Activated CD8-positive, alpha-beta memory T cell treated with anti-CD3 and anti-CD28 coated beads, Interleukin-2, amount 50 U/mL, for 4 hours (primary cell): ENCODE results near the gene DAD1.
"Not testable (repeated sequence)": the region's sequence is repeated elsewhere in the genome, so short reads cannot be mapped to it uniquely, and the experiment has no call there.

ENCODE experiments used
- DNase-seq: peaks from one replicate; pipeline ENCODE4 v3.0.0-alpha.2; 2020

Gene DAD1

DNA sequence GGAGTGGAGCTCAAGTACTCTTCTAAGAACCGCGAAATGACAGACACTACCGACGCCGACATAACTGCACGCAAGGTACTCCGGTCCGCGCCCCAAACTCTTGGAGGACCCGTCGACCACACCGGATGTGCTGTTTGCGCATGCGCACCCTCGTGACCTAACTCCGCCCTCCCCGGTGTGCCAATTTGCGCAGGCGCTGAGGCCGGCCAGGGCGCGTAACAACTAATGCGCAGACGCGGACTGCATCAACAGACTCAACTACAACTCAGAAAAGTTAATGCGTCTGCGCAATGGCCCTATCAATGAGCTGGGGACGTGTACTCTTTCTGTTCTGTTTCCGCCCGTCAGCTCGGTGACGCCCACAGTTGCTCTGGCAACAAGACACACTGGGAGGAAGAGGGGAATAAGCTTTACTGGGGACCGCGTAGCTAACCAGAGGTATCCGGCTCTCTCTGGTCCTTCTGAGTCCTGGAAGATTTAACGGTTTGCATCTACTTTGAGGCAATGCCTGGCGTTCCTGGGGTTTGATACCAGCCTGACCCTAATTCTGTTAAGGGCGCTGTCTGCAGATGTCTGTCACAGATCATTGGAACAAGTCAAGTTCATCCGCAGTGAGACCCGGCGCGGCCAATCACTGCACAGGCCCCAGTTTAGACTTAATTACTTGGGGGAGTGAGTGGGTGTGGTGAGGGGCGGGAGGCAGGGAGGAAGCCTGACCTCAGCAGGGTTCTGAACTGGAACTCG, at the start of gene DAD1:
DAD1 (minus strand) TSS at position 129 of the 744 bp plus-strand sequence; CDS start at position 62, 67 bp downstream.
- DNase-seq = peak; percentile 99

DNA sequence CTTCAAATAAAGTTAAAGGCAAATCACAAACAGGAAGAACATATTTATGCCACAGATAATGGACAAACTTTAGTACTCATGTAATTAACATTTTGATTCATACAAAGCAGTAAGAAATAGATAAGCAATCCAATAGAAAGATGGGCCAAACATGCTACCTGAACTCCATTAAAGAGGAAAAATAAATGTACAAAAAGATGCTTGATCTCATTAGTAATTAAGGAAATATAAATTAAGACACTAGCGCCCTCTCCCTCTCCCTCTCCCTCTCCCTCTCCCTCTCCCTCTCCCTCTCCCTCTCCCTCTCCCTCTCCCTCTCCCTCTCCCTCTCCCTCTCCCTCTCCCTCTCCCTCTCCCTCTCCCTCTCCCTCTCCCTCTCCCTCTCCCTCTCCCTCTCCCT, 47.0 kb upstream of the DAD1 start:
- DNase-seq = not testable (repeated sequence)

DNA sequence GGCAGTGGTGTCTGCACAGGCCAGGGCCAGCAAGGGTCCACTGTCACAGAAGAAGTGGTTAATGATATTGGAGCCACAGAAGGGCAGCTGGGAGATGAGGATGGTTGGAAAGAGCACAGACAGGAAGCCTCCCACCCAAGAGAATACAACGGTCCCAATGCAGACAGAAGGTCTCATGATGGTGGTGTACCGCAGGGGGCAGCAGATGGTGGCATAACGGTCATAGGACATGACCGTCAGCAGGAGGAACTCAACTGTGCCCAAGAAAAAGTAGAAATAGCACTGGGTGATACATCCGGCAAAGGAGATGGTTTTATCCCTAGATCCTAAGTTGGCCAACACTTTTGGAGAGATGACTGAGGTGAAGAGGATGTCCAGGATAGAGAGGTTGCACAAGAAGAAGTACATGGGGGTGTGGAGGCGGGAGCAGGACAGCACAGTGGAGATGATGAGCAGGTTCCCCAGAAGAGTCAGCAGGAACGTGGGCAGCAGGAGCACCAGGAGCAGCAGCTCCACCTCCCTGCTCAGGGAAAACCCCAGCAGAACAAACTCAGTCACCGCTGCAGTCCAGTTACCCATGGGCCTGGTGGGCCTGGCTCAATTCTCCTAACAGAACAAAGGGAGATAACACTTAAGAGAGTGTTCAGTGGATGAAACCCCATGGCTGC, 45.3 kb upstream of the DAD1 start:
- no peak for DNase-seq

DNA sequence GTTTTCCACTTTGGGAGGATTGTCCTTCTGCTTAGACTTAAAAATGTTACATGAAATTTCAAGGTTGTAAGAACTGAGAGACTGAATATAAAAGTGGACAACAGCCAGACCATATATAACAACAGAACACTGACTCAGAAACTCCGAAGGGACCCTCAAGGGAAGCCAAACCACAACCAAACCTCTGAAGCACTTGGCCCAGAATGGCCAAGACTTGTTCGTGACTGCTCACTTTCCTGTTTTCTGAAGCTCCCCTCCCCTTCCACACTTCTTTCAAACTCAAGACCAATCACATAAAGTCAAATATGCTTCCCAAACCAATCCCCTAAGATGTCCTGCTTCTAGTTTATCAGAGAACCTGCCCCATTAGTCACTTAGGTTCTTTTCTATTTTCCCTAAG, 41.5 kb upstream of the DAD1 start:
- DNase-seq = no peak

DNA sequence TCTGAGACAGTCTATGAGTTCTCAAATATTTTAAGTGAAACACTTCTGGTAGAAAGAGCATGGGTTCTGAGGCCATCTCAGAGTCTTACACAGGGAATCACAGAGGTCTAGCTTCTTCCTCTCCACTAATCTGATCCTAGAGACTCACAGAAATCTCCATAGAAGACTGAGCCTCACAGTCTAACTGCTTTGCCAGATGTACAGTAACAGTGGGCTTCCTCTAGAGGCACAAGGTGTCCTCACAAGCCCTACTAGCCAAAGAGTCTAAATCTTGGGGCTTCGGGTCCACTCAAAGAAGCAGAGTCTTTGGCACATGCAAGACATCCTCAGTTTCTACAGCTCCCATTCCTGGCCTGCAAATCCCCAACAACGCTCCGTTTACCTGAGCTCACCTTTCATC, 41.0 kb upstream of the DAD1 start:
- no peak for DNase-seq

DNA sequence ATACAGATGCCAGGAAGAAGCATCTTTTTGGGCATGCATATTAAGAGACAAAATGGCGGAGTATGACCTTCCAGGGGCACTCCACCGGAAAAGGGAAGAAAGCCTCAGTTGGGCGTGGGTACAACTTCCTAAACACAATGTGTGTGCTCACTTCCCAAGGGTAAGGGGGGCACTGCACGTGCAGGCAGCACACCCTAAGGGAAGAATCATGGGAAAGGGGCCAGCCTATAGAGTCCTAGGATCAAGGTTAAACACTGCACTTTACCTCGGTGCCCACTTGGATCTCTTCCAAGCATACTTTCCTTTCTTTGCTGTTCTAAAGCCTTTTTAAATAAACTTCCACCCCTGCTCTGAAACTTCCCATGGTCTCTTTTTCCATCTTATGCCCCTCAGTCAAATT, 40.3 kb upstream of the DAD1 start:
- DNase-seq = no peak

DNA sequence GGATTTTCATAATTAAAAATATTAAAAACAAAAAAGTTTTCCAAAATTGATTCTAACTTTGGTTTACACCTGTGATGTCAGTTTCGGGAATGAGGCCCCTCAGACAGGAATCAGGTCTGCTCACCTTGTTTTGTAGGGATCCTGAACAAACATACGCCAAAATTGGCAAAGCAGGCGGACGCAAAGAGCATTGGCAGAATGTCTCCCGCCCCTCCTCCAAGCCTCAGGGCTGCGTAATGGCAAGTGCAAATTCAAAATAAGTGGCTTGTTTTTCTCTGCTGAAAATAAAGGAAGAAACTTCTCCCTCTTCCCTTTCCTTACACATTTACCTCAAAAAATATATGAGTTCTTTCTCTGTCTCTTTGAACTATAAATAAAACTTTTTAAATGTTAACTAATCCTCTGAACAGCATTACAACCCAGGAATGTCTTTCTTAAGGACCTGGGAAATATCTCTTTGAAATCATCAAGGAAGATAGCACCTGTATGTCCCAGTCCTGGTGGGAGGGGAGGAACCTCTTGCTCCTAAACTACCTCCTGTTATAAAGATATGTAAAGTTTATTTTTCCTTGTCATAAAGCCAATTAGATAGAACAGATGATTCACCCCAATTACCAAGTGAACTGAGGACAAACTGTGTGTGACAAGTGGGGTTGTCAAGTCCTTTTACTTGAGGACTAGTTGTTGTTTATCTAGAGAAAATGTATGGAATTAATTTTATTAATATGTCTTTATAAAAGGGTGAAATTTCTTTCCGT, 38.7 kb upstream of the DAD1 start:
- no peak for DNase-seq

DNA sequence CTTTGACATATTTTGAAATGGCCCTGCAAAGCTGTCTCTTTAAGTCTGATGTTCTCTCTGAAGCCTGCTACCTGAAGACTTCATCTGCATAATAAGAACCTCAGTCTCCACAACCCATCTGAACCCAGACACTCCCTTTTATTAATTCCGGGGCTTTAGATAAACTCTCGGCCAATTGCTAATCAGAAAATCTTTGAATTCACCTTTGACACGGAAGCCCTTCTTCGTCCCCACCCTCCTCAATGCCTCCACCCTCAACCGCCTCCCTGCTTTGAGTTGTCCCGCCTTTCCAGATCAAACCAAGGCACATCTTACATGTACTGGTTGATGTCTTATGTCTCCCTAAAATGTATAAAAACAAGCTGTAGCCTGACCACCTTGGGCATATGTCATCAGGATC, 37.6 kb upstream of the DAD1 start:
- no peak for DNase-seq

DNA sequence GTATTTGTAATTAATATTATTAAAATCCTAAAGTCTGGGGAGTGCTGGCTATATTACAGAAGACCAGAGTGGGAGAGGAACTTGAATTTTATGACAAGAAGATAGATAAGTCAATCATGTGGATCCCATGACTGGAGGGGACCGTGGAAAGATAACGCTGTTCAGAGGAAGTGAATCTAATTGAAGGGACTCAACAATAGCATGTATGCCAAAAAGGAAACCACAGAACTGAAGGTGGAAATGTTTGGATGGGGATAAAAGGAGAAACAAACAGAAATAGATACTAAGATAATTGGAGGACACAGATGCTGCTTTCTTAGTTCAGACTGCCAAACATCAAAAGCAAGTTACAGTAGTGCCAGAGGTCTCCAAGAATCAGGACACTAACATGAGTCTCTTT, 34.0 kb upstream of the DAD1 start:
- no peak for DNase-seq

DNA sequence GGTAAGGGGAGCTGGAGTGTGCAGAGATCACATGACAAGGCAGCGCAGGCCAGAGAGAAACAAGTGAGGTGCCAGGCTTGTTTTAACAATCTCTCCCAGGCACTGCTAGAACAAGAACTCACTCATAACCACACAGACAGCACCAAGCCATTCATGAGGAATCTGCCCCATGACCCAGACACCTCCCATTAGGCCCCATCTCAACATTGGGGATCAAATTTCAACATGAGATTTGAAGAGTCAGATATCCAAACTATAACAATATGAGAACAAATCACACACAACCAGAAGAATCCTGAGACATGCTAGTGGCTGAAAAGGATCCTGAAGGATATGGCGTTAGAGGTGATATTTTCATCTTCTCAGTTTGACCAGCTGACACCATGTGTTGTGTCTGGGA, 33.2 kb upstream of the DAD1 start:
- DNase-seq = no peak

DNA sequence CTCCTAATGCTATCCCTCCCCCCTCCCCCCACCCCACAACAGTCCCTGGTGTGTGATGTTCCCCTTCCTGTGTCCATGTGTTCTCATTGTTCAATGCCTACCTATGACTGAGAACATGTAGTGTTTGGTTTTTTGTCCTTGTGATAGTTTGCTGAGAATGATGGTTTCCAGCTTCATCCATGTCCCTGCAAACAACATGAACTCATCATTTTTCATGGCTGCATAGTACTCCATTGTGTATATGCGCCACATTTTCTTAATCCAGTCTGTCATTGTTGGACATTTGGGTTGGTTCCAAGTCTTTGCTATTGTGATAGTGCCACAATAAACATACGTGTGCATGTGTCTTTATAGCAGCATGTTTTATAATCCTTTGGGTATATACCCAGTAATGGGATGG, 26.7 kb upstream of the DAD1 start:
- DNase-seq = not testable (repeated sequence)

DNA sequence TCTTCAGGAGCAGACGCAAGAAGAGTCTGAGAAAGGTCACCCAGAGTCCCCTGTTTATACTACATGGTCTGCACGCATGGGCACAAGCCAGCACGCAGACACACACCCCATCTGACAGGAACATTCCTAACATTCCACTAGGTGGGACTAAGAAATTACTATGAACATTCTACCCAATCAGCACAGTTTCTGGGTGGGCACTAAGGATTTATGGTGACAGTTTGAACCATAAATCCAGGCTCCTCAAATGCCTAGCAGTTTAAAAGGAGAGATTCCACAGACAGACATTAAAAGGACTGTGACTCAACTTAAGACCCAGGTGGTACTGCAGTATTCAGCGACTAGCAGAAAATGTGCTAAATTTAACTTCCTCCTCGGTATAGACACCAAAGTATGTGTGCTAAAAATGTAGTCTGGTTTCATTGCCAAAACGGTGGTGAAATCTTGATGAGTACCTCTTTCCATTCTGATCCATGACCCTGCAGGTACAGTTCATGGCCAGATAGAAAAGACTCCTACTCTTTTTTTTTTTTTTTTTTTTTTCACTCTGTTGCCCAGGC, 25.3 kb upstream of the DAD1 start:
- no peak for DNase-seq

DNA sequence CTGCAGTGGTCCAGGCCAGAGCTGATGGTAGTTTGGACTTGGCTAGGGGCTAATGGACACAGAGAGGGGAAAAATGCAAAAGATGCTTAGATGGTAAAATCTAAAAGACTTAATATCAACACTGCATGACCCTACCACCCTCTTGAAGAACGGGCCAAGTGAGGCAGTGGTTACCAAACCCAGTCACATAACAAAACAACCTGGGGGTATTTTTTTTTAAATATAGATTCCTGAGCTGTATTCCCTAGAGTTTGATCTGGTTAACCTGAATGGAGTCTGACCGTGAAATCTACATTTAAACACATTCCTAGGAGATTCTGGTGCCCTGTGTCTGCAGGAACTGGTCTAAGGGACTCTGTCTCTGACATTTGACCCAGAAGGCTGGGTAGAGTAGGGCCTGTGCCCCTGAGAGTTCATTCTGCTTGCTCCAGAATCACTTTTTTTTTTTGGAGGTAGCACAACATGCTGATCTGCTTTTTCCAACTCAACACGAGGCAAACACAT, 24.8 kb upstream of the DAD1 start:
- no peak for DNase-seq

DNA sequence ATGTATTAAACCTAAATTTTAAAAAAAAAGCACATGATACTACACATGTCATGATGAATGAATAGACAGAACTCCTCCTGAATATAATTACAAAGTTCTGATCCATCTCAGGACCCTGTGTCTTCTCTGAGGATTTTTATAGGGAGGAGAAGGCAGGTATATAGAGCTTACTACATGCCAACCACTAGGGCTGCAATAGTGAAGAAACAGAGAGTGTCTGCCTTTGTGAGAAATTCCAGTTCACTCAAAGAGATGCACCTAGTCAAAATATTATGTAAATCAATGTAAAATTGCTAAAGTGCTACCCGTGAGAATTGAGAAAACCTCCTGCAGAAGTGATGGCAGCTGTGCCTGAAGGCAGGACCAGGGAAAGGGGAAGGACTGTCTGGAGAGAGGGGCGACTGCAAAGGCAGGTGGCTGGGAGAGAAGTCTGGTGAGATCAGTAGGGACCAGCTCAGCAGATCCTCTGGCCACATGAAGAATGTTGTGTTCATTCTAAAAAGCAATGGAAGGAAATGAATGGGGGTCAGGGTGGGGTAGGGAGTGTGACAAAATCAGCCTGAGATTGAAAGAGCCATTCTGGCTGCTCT, 24.2 kb upstream of the DAD1 start:
- DNase-seq = no peak

DNA sequence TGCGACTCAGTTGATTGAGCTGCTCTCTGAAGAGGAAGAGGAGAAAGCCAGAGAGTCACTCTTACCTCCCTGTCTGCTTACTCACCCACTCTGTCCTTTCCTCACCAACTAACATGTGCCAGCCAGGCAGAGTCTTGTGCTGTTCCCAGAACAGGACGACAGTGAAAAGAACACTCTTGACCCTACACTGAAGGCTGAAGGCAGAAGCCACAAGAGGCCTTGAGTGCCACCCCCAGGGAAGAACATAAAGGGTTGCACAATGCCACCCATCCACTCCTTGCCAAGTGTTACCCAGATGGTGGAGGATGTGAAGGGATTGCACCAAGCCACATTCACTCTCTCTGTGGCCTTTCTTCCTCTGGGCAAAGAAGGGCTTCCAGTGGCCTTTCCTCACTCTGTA, 21.9 kb upstream of the DAD1 start:
- no peak for DNase-seq

DNA sequence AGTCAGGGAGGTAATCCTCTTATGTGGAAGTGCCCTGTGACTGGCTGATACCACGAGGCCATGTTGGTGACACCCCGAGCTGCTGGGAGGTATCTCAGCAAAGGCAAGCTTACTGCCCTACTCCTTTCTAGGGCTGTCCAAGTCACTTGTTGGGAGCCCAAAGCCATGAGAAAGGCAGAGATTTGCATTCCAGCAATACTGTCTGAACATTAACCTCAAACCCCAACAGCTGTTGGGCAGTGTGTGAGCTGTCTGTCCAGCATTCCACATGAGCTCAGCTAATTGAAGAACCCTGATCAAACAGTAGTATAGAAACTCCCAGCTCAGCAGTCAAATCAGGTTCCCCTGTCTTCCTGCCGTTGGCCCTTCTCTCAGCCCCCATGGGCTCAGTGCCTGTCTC, 18.3 kb upstream of the DAD1 start:
- no peak for DNase-seq

DNA sequence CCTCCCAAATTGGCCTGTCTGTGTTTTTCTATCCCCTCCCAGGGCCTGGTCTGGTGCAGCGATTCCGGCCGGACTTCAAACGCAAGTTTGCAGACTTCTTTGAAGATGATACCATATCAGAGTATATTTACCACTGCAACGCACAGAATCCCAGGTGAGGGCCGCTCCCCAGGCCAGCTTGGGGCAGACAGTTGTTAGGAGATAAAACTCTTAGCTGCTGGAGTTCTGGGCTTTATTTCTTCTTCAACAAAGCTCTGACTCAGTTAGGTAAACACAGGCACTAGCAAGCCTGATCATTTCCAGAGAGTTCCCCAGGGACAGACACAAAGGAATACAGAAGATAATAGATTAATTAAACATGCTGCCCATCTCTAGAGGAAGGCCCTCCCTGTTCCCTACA, 17.4 kb upstream of the DAD1 start:
- no peak for DNase-seq

DNA sequence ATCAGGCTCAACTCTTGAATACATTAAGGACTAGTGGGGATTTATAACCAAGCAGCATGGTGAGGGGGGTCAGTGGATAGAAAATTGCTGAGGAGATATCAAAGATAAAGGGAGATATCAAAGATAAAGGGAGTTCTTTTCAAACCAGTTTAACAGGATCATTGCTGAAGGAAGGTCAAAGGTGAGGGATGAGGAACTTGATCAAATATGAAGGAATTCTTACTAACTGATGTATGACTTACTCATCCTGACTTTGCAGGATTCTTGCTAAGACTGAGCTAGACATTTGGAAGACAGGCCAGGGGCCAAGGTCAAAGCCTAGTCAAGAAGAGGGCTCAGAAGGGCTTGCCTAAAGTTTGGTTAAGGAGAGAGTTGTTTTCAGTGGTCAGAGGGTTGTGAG, 13.8 kb upstream of the DAD1 start:
- DNase-seq = no peak

DNA sequence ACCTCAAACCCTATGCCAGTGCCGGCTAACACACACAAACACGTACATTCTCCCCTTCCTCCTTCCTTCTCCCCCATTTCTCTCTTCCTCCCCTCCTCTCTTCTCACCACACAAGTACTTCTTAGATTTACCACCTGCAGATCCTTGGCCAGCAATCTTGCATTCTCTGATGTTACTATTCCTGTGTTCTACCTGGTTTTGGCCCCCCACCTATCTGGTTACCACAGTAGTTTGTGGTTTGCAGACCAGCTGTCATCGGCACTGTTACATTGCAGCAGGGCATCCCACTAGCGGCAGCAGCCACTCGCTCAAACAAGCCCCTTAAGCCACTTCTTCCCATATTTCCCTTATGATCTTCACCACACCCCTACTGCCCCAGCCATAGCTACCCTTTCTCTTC, 13.0 kb upstream of the DAD1 start:
- no peak for DNase-seq

DNA sequence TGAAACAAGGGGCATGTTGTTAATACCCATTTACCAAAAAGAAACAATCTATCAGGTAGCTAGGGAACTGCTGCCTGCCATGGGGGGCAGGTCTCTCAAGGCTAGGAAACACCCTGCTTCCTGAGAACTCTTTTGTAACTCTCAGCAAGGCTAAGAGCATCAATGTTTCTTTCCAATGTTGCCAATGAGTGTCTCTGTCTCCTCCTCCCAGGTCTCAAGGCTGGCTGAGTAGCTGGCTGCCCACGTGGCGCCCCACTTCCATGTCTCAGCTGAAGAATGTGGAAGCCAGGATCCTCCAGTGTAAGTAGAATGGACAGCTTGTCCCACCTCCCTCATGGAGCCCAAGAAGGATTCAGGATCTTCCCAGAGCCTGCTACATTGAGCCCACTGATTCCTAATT, 12.4 kb upstream of the DAD1 start:
- no peak for DNase-seq

DNA sequence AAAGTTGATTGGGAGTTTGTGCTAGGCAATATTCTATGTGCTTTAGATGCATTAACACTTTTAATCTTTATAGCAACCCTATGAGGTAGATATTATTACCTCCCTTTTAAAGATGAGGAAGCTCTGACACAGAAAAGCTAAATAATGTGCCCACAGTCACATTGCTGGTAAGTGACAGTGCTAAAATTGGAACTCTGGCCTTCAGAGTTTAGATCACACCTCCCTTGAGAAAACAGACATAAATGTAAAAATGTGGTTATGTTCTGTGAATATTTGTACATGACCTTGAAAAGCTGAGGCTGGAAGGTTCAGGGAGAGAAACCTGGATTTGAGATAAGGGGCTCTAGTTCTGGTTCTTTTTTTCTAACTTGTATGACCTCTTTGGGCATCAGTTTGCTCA, 11.0 kb upstream of the DAD1 start:
- no peak for DNase-seq

DNA sequence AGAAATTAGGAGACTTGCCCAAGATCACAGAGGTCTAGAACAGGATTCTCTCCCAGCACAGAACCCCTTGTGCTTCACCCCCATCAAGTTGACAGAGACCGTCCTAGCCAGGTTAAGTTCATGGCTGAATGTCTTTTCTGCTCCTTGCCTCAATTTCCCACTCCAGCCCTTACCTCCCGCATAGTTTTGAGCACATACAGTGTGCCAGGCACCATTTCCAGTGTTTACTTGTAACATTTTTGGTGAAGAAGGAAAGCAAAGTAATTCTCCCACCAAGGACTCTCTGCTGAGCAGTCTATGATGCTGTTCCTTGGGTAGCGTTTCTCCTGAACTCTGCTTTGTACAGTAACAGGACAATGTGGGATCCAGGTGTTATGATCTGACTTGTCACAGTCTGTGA, 10.3 kb upstream of the DAD1 start:
- no peak for DNase-seq

DNA sequence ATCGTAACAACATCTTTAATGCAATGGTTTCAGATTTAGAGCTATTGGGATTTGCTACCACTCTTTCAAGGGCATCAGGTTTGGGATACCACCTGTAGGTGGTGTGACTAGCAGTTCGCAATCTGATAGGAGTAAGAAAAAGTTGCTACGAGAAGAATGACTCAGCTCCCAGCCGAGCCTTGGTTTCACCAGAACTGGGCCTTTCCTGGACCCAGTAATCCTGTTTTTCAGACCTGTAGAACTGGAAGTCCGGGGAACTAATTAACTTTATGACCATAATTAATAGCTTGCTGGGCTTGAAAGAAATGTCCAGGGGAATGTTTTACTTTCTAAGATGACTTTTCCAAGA, 9.8 kb upstream of the DAD1 start:
- peak; percentile 39 for DNase-seq
